ENCODE results near the gene ZNF236. TPM values are rescaled to one million over a fixed set of nuclear protein-coding genes. Genes with fewer than 3 reads are reported as not detected.

ZNF236 gene
- total RNA-seq, 1 donor, result 11.6 TPM

DNA sequence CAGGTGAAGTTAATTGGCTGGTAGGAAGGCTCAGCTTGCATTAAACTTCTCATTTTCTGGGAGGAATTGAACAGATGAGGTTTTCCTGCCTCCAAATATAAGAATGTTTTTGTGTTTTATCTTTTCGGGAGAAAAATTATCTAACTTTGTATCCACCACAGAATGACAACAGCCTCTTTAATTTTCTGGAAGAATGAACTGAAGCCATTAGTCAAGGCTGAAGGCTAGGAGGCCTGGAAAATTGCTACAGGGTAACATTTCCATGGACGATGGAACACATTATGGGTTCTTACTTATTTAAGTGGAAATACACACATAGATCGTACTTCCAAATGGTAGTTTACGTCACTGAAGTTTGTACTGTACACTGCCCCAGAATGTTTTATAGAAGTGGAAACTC, 28.0 kb upstream of the ZNF236 start:
- H3K9me3 ChIP-seq (ENCODE audit: low read depth, low read length), result no peaks in the 10 kb centered on the region
- no peaks in the 10 kb centered on the region for H3K4me1 ChIP-seq (ENCODE audit: insufficient read depth, low read length)
- no peaks in the 10 kb centered on the region for H4K20me1 ChIP-seq (ENCODE audit: insufficient read depth, low read length)
- no peaks in the 10 kb centered on the region for H3K79me2 ChIP-seq (ENCODE audit: insufficient read depth, low read length)
- no peaks in the 10 kb centered on the region for H3K36me3 ChIP-seq (ENCODE audit: insufficient read depth, low read length)
- TF ChIP-seq, protein P1, sequence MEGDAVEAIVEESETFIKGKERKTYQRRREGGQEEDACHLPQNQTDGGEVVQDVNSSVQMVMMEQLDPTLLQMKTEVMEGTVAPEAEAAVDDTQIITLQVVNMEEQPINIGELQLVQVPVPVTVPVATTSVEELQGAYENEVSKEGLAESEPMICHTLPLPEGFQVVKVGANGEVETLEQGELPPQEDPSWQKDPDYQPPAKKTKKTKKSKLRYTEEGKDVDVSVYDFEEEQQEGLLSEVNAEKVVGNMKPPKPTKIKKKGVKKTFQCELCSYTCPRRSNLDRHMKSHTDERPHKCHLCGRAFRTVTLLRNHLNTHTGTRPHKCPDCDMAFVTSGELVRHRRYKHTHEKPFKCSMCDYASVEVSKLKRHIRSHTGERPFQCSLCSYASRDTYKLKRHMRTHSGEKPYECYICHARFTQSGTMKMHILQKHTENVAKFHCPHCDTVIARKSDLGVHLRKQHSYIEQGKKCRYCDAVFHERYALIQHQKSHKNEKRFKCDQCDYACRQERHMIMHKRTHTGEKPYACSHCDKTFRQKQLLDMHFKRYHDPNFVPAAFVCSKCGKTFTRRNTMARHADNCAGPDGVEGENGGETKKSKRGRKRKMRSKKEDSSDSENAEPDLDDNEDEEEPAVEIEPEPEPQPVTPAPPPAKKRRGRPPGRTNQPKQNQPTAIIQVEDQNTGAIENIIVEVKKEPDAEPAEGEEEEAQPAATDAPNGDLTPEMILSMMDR (IDR thresholded peaks at IDR 0.05; ENCODE audit: extremely low read depth, low read depth, low read length), result no peak
- no peak overlapping the region for H3K27ac ChIP-seq (ENCODE audit: low read depth, low read length)
- DNase-seq (ENCODE audit: insufficient read length, low spot score, missing footprints), result no peak
- no peaks in the 10 kb centered on the region for H3K27me3 ChIP-seq (ENCODE audit: insufficient read depth, low read length)
- no peak overlapping the region for H2AFZ ChIP-seq (ENCODE audit: low read length)
- H3K4me3 ChIP-seq (ENCODE audit: insufficient read depth, low read length), result no peak overlapping the region
- no peak overlapping the region for H3K4me2 ChIP-seq (ENCODE audit: insufficient read depth, low read length)

DNA sequence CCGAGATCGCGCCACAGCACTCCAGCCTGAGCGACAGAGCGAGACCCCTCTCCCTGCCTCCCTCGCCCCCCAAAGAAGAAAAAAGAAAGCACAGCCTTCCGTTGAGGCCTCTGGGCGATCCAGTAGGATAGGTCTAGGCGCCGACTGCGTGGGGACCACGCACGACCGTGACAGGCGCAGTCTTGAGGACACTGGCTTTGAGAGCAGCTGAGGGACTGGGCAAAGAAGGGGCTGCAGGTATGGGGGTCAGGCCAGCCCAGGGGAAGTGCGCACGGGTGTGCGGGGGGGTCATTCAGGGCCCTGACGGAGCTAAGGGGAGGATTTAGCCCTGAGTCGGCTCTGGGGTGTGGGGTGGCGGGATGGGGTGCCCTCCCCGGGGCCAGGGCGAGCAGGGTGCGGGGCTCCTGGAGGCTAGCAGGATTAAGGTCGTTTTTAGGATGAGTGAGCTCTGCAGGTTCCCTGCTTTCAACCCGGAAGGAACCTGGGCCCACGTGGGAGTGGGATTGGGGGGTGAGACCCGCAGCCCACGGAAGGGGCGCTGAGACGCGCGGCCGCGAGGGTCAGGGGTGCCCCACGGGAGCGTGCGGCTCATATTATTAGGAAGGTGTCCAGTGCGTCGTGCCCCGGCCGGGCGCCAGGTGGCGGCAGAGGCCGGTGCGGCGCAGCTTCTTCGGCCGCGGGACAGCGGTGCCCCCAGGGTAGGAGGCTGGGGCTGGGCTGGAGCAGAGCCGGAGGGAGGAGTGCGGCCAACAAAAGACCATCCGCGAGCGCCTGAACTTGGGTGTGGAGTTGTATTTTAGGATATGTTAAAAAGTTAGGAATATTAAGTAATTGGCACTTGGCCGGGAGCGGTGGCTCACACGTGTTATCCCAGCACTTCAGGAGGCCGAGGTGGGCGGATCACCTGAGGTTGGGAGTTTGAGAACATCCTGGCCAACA, 20.5 kb upstream of the ZNF236 start:
- H2AFZ ChIP-seq (ENCODE audit: low read length), result peak overlapping the region; percentile 62
- no peaks in the 10 kb centered on the region for H4K20me1 ChIP-seq (ENCODE audit: insufficient read depth, low read length)
- H3K27ac ChIP-seq (ENCODE audit: low read depth, low read length), result no peak overlapping the region
- peak; percentile 96 for DNase-seq (ENCODE audit: insufficient read length, low spot score, missing footprints)
- TF ChIP-seq, protein P1 (IDR thresholded peaks at IDR 0.05; ENCODE audit: extremely low read depth, low read depth, low read length), result peak; percentile 67
- no peaks in the 10 kb centered on the region for H3K79me2 ChIP-seq (ENCODE audit: insufficient read depth, low read length)
- H3K27me3 ChIP-seq (ENCODE audit: insufficient read depth, low read length), result no peaks in the 10 kb centered on the region
- peak overlapping the region; percentile 80 for H3K4me2 ChIP-seq (ENCODE audit: insufficient read depth, low read length)
- peak overlapping the region; percentile 56 for H3K4me3 ChIP-seq (ENCODE audit: insufficient read depth, low read length)
- H3K4me1 ChIP-seq (ENCODE audit: insufficient read depth, low read length), result no peaks in the 10 kb centered on the region
- H3K9me3 ChIP-seq (ENCODE audit: low read depth, low read length), result no peaks in the 10 kb centered on the region
- H3K36me3 ChIP-seq (ENCODE audit: insufficient read depth, low read length), result no peaks in the 10 kb centered on the region

DNA sequence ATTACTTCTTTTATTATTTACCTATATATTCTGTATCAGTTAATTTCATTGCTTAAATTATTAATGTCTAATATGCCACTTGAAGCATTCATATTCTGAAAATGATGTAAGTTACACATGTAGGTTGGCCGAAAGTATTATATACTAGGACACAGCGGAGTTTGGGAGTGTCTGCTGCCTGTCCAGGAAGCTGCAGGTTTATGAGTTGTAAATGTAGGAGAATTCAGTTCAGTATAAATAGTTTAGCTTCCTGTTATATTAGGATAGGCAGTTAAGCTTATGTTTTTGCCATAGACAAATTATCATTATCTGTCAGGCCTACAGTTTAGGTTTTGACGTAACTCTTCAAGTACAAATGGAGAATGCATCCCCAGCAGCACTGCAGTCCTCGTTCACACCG, 18.9 kb upstream of the ZNF236 start:
- H3K36me3 ChIP-seq (ENCODE audit: insufficient read depth, low read length), result no peaks in the 10 kb centered on the region
- H3K4me2 ChIP-seq (ENCODE audit: insufficient read depth, low read length), result peak overlapping the region; percentile 82
- no peaks in the 10 kb centered on the region for H4K20me1 ChIP-seq (ENCODE audit: insufficient read depth, low read length)
- H3K9me3 ChIP-seq (ENCODE audit: low read depth, low read length), result no peaks in the 10 kb centered on the region
- peak overlapping the region; percentile 51 for H3K4me3 ChIP-seq (ENCODE audit: insufficient read depth, low read length)
- H2AFZ ChIP-seq (ENCODE audit: low read length), result peak overlapping the region; percentile 82
- H3K27ac ChIP-seq (ENCODE audit: low read depth, low read length), result no peak overlapping the region
- TF ChIP-seq, protein P1 (IDR thresholded peaks at IDR 0.05; ENCODE audit: extremely low read depth, low read depth, low read length), result no peak
- H3K79me2 ChIP-seq (ENCODE audit: insufficient read depth, low read length), result no peaks in the 10 kb centered on the region
- H3K27me3 ChIP-seq (ENCODE audit: insufficient read depth, low read length), result no peaks in the 10 kb centered on the region
- no peaks in the 10 kb centered on the region for H3K4me1 ChIP-seq (ENCODE audit: insufficient read depth, low read length)
- DNase-seq (ENCODE audit: insufficient read length, low spot score, missing footprints), result no peak

DNA sequence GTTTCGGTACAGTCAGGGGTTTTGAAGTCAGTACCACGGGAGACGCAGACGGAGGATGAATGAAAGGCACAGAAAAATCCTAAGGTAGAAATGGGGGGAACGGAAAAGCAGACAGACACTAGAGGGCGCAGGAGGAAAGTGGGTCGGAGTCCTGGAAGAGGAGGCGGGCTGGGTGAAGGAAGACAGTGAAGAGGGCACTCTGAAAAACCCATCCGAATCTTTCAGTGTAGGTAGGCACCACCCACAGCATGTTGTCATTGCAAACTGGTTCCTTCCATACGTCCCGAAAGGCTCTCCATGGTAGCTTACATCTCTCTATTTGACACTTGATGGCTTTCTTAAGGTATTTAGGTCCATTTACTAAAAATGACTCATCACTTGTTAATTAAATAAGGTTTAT, 18.5 kb upstream of the ZNF236 start:
- no peaks in the 10 kb centered on the region for H3K36me3 ChIP-seq (ENCODE audit: insufficient read depth, low read length)
- no peaks in the 10 kb centered on the region for H3K9me3 ChIP-seq (ENCODE audit: low read depth, low read length)
- H3K79me2 ChIP-seq (ENCODE audit: insufficient read depth, low read length), result no peaks in the 10 kb centered on the region
- peak overlapping the region; percentile 82 for H3K4me2 ChIP-seq (ENCODE audit: insufficient read depth, low read length)
- no peaks in the 10 kb centered on the region for H3K4me1 ChIP-seq (ENCODE audit: insufficient read depth, low read length)
- H4K20me1 ChIP-seq (ENCODE audit: insufficient read depth, low read length), result no peaks in the 10 kb centered on the region
- TF ChIP-seq, protein P1 (IDR thresholded peaks at IDR 0.05; ENCODE audit: extremely low read depth, low read depth, low read length), result peak; percentile 93
- H3K27ac ChIP-seq (ENCODE audit: low read depth, low read length), result no peak overlapping the region
- peak overlapping the region; percentile 82 for H2AFZ ChIP-seq (ENCODE audit: low read length)
- DNase-seq (ENCODE audit: insufficient read length, low spot score, missing footprints), result no peak
- peak overlapping the region; percentile 51 for H3K4me3 ChIP-seq (ENCODE audit: insufficient read depth, low read length)
- H3K27me3 ChIP-seq (ENCODE audit: insufficient read depth, low read length), result no peaks in the 10 kb centered on the region
